Neutrophil (primary cell): ENCODE measurements around the gene BANK1.

Experiments
- H3K27ac ChIP-seq: fragments of 200-600 bp; sonication (generic); 2 replicates; pipeline ENCODE4 v1.5.1; 2016; ENCODE audit warnings: mild to moderate bottlenecking, moderate library complexity
- H3K27me3 ChIP-seq: fragments of 200-600 bp; sonication (generic); 2 replicates; pipeline ENCODE4 v1.6.0; 2016; ENCODE audit warnings: mild to moderate bottlenecking
- H3K36me3 ChIP-seq: fragments of 200-600 bp; sonication (generic); 2 replicates; pipeline ENCODE4 v1.5.1; 2017
- H3K4me1 ChIP-seq, 2 experiments: fragments of 200-600 bp in 1 of 2; sonication (generic) in 1 of 2; 1 replicate in 1 of 2; 2 replicates in 1 of 2; pipeline versions ENCODE4 v1.5.1 to v1.6.1; 2013 to 2016; ENCODE audit warnings: low read depth in 1 of 2, low read length in 1 of 2, mild to moderate bottlenecking in 1 of 2, moderate library complexity in 1 of 2; ENCODE audit not compliant: control insufficient read depth in 1 of 2, insufficient read depth in 1 of 2
- H3K4me3 ChIP-seq, 2 experiments: fragments of 200-600 bp in 1 of 2; sonication (generic) in 1 of 2; 1 replicate in 1 of 2; 2 replicates in 1 of 2; pipeline ENCODE4 v1.5.1; 2013 to 2016; ENCODE audit warnings: low read depth in 1 of 2, low read length in 1 of 2, mild to moderate bottlenecking in 1 of 2, moderate library complexity in 1 of 2
- H3K9me3 ChIP-seq: fragments of 200-600 bp; sonication (generic); 2 replicates; pipeline ENCODE4 v1.5.1; 2016
- TF ChIP-seq, protein P1 (sequence below): fragments of 200-600 bp; sonication (generic); IDR thresholded peaks from 2 replicates; pipeline ENCODE4 v1.5.1; 2016; ENCODE audit warnings: antibody characterized with exemption

Gene BANK1

DNA sequence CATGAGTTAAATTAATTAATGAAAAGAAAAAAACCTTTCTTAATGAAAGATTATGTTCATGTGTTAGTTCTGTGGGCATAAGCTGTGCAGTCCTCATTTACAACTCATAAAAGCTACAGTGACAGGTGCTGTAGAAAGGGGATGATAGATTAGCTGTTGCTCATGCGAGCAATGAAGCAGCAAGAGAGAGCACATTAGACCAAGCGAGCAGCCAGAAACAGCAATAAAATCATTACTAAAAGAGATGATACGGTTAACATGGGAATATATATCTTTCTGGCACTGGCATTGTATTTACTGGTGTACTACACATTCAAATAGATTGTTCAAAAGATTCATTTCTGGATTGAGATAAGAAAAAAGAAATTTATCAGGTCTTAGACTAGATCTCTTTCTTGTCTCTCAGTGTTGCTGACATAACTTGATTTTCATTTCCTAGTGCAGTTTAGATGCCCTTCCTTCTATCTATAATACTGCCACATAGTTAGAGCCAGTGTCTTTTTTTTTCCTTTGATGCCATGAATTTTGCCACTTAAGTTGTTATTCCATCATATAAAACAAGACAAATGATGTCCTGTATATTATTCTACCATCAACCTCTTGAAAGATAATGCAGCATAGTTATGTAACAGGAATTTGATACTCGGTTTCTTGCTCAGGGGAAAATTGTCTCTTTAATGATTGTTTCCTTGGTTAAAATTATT, 164.6 kb downstream of the BANK1 start:
- TF ChIP-seq, protein P1, sequence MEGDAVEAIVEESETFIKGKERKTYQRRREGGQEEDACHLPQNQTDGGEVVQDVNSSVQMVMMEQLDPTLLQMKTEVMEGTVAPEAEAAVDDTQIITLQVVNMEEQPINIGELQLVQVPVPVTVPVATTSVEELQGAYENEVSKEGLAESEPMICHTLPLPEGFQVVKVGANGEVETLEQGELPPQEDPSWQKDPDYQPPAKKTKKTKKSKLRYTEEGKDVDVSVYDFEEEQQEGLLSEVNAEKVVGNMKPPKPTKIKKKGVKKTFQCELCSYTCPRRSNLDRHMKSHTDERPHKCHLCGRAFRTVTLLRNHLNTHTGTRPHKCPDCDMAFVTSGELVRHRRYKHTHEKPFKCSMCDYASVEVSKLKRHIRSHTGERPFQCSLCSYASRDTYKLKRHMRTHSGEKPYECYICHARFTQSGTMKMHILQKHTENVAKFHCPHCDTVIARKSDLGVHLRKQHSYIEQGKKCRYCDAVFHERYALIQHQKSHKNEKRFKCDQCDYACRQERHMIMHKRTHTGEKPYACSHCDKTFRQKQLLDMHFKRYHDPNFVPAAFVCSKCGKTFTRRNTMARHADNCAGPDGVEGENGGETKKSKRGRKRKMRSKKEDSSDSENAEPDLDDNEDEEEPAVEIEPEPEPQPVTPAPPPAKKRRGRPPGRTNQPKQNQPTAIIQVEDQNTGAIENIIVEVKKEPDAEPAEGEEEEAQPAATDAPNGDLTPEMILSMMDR, result no peak
- Histone ChIP-seq H3K27ac (no peak overlapping the region), H3K4me3 (no peak overlapping the region), H3K4me1 (no peaks in the 10 kb centered on the region), H3K27me3 (no peaks in the 10 kb centered on the region), H3K9me3 (no peaks in the 10 kb centered on the region), H3K36me3 (no peaks in the 10 kb centered on the region)

DNA sequence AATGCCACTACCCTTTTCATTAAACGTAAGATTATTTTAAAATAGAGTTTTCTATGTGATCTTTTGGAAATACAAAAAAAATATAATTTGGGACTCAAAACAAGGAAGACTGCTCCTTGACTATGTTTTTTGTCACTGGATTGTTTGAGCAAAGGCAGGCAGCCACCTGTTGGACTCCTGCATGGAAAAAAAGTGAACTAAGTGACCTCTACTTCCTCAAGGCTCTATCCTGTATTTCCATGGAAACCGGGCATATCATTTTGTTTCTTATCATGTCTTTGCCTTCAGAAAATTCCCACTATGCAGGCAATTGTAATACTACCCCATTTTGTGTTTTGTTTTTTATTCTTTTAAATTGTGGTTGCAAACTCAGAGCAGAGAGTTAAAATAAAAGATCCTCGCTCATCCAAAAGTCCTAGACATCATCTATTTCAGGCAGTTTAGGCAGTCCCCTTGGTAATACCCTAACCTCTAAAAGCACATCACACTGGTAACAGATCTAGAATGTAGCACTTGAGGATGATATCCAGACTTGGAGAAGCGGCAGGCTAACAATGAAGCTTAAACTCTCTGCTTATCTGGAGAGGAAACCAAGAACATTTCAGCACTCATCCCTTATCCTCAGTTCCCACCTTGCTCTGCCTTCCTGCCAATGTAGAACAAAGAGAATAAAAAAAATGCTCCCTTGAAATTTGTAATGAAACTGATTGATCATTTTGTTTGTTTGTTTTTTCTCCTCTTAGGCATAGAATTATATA, 165.7 kb downstream of the BANK1 start:
- no peaks in the 10 kb centered on the region for H3K27me3 ChIP-seq
- no peak overlapping the region for H3K4me3 ChIP-seq
- TF ChIP-seq, protein P1, result no peak
- H3K27ac ChIP-seq, result no peak overlapping the region
- H3K36me3 ChIP-seq, result no peaks in the 10 kb centered on the region
- H3K4me1 ChIP-seq, result no peaks in the 10 kb centered on the region
- H3K9me3 ChIP-seq, result no peaks in the 10 kb centered on the region

DNA sequence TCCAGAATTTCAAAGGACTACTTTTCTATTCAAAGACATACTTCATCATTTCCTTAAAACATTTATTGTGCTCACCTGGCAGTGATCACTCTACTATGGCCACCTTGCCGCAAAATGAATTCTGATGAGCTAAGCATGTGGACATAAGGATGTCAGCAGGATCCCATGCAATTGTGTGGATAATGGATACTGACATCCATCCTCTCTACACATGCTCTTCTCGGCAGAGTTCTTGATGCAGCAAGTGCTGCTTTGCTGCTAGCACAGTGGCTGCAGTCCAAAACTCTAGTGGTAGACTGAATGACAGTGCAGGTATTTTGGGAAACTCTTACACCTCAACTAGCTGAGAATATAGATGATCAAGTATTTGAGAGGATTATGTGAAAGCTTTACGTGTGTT, 168.0 kb downstream of the BANK1 start:
- Histone ChIP-seq H3K9me3 (no peaks in the 10 kb centered on the region), H3K27ac (no peak overlapping the region), H3K4me3 (no peak overlapping the region), H3K36me3 (no peaks in the 10 kb centered on the region), H3K4me1 (no peaks in the 10 kb centered on the region), H3K27me3 (no peaks in the 10 kb centered on the region)
- TF ChIP-seq, protein P1, result no peak

DNA sequence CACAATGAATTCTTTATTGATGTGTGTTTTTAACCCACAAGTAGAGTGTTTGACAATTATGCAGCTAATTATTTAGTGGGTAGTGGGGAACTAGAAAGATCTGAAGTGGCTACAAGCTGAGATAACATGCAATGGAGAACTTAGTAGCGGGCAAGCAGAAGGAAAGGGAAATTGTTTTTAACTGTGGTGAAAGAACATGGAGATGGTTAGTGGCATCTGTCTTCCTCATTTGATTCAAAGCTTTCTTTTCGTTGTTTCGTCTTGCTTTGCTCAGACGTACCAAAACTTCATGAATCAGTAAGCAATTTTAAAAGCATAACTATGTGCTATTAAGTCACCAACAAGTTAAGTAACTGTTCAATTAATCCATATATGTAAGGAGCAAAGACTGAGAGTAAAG, 169.9 kb downstream of the BANK1 start:
- no peaks in the 10 kb centered on the region for H3K4me1 ChIP-seq
- H3K36me3 ChIP-seq, result no peaks in the 10 kb centered on the region
- TF ChIP-seq, protein P1, result no peak
- no peak overlapping the region for H3K4me3 ChIP-seq
- no peaks in the 10 kb centered on the region for H3K27me3 ChIP-seq
- H3K9me3 ChIP-seq, result no peaks in the 10 kb centered on the region
- no peak overlapping the region for H3K27ac ChIP-seq

DNA sequence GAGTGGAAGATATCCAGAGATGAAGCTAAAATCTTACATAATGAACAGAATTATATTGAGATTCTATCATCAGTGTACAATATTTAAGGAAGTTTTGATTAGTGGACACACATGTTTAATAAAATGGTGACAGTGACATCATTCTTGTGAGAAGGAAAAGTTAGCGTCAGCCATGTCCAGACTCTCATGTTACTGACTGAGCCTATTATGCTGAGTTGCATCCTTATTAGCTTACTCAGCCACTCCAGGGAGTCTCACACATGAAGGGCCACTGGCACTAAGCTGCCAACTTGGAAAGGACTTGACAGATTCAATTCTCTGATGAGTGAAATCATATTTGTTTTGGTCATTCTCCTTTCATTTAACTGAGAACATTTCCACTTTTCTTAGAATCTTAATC, 170.6 kb downstream of the BANK1 start:
- TF ChIP-seq, protein P1, result no peak
- H3K4me3 ChIP-seq, result no peak overlapping the region
- H3K36me3 ChIP-seq, result no peaks in the 10 kb centered on the region
- H3K4me1 ChIP-seq, result no peaks in the 10 kb centered on the region
- no peaks in the 10 kb centered on the region for H3K9me3 ChIP-seq
- no peaks in the 10 kb centered on the region for H3K27me3 ChIP-seq
- no peak overlapping the region for H3K27ac ChIP-seq
